ENCODE measurements around the gene DMD. TPM values are rescaled to one million over a fixed set of nuclear protein-coding genes. Genes with fewer than 3 reads are reported as not detected.

DMD gene
- polyA plus RNA-seq, 2 of the 4 experiments (the other 2 are of a cell fraction) = 0.03 TPM; not detected in 1

DNA sequence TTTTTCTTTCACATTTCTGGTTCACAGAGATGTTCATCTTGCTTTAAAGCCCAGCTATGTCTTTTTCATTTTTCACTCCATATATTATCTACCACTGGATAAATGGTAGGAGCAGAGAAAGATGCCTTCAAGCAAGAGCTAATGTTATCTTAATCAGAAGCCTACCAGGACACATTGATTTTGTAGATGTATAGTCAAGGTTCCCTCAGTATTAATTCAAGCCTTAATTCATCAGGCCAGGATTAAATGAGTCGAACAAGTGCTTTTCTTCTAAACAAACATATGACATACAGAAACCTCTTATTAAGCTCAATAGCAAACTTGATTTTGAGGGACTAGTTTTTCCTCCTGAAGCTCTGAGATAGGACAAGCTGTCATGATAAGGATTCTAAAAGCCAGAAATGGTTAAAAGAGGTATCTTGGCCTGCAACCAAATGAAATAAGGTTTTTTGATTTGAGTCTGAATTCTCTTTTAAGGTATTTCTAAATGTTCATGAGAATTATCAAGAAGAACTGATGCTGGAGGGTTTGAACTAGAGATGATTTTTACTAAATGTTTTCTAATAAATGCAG lies 2057.8 kb downstream of the DMD start:
- FAIRE-seq (no peak), DNase-seq (ENCODE audit: low read depth in 1 of 2, low spot score in 1 of 2) (no peak), ATAC-seq (no peak)
- TF ChIP-seq, protein P1, sequence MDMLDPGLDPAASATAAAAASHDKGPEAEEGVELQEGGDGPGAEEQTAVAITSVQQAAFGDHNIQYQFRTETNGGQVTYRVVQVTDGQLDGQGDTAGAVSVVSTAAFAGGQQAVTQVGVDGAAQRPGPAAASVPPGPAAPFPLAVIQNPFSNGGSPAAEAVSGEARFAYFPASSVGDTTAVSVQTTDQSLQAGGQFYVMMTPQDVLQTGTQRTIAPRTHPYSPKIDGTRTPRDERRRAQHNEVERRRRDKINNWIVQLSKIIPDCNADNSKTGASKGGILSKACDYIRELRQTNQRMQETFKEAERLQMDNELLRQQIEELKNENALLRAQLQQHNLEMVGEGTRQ (IDR thresholded peaks at IDR 0.05) = no peak
- no peak for TF ChIP-seq CEBPB (IDR thresholded peaks at IDR 0.05)
- no peak for TF ChIP-seq EHF (CRISPR knock-in tag; IDR thresholded peaks at IDR 0.05)
- TF ChIP-seq, protein P2, sequence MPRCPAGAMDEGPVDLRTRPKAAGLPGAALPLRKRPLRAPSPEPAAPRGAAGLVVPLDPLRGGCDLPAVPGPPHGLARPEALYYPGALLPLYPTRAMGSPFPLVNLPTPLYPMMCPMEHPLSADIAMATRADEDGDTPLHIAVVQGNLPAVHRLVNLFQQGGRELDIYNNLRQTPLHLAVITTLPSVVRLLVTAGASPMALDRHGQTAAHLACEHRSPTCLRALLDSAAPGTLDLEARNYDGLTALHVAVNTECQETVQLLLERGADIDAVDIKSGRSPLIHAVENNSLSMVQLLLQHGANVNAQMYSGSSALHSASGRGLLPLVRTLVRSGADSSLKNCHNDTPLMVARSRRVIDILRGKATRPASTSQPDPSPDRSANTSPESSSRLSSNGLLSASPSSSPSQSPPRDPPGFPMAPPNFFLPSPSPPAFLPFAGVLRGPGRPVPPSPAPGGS (IDR thresholded peaks at IDR 0.05) = no peak
- TF ChIP-seq HOXA7 (CRISPR knock-in tag; IDR thresholded peaks at IDR 0.05) = no peak
- TF ChIP-seq ZC3H11A (IDR thresholded peaks at IDR 0.05) = no peak
- TF ChIP-seq RFX5 (IDR thresholded peaks at IDR 0.05) = no peak
- TF ChIP-seq RARB (CRISPR knock-in tag; IDR thresholded peaks at IDR 0.05) = no peak
- TF ChIP-seq HEYL (CRISPR knock-in tag; IDR thresholded peaks at IDR 0.05) = no peak
- no peak for TF ChIP-seq RCOR1 (IDR thresholded peaks at IDR 0.05; ENCODE audit: low read depth, low read length)
- no peak for TF ChIP-seq NFE2L2 (conservative IDR thresholded peaks at IDR 0.05; ENCODE audit: low read length)
- Histone ChIP-seq H3K9me3 (no peaks in the 10 kb centered on the region), H3K4me3 (no peak overlapping the region), H3K4me2 (no peak overlapping the region), H3K27ac (no peak overlapping the region), H3K4me1 (no peaks in the 10 kb centered on the region)
- ChIA-PET POLR2A (no interaction called here), CTCF (no interaction called here)
- WGBS (ENCODE audit: missing lambda C conversion rate) = 0% methylated on average over 1 of the region's 1 CpG

DNA sequence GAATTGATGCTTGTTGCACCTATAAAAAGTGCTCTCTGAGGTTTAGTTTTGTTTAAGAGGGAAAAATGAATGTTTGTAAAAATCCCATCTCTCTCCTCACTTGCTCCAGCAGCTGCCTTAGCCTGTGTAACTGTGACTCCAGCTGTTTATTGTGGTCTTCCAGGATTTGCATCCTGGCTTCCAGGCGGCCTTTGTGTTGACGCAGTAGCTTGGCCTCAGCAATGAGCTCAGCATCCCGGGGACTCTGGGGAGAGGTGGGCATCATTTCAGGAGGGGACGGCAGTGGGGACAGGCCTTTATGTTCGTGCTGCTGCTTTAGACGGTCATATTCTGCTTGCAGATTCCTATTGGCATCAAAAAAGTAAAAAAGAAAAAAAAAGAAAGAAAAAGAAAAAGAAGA lies 2064.2 kb downstream of the DMD start:
- 17% methylated on average over 5 of the region's 6 CpGs for WGBS (ENCODE audit: missing lambda C conversion rate)
- no peaks in the 10 kb centered on the region for H3K4me1 ChIP-seq
- no peak overlapping the region for H3K27ac ChIP-seq
- no peak for DNase-seq (ENCODE audit: low read depth in 1 of 2, low spot score in 1 of 2)
- no peak for FAIRE-seq
- no peak overlapping the region for H3K4me3 ChIP-seq
- no peak for TF ChIP-seq PHF8 (IDR thresholded peaks at IDR 0.05; ENCODE audit: borderline replicate concordance, low read depth)
- no peak for TF ChIP-seq HOXA7 (CRISPR knock-in tag; IDR thresholded peaks at IDR 0.05)
- no peak for TF ChIP-seq KDM1A (IDR thresholded peaks at IDR 0.05; ENCODE audit: low read depth)
- TF ChIP-seq NR3C1 (IDR thresholded peaks at IDR 0.05) = no peak
- TF ChIP-seq CHD4 (IDR thresholded peaks at IDR 0.05; ENCODE audit: borderline replicate concordance) = no peak
- no peak for TF ChIP-seq CEBPB (IDR thresholded peaks at IDR 0.05)
- no peak for TF ChIP-seq CBX8 (IDR thresholded peaks at IDR 0.05)
- no peak for TF ChIP-seq CHD2 (IDR thresholded peaks at IDR 0.05; ENCODE audit: low read length, partially characterized antibody)
- TF ChIP-seq HOXB5 (CRISPR knock-in tag; IDR thresholded peaks at IDR 0.05) = no peak
- TF ChIP-seq FOSL2 (IDR thresholded peaks at IDR 0.05) = no peak
- TF ChIP-seq FOSL2 (CRISPR knock-in tag; IDR thresholded peaks at IDR 0.05) = no peak
- TF ChIP-seq RNF2 (IDR thresholded peaks at IDR 0.05; ENCODE audit: borderline replicate concordance, low read depth) = no peak
- no peak for TF ChIP-seq RFX5 (IDR thresholded peaks at IDR 0.05)
- no peak for TF ChIP-seq EHF (CRISPR knock-in tag; IDR thresholded peaks at IDR 0.05)
- no peak for TF ChIP-seq POLR2A (IDR thresholded peaks at IDR 0.05; ENCODE audit: low read length)
- no peak for TF ChIP-seq NPAS2 (CRISPR knock-in tag; IDR thresholded peaks at IDR 0.05; ENCODE audit: borderline replicate concordance)
- no peak overlapping the region for H3K4me2 ChIP-seq
- ATAC-seq = no peak
- H3K9me3 ChIP-seq = no peaks in the 10 kb centered on the region
- POLR2A ChIA-PET = no interaction called here
- CTCF ChIA-PET = no interaction called here

DNA sequence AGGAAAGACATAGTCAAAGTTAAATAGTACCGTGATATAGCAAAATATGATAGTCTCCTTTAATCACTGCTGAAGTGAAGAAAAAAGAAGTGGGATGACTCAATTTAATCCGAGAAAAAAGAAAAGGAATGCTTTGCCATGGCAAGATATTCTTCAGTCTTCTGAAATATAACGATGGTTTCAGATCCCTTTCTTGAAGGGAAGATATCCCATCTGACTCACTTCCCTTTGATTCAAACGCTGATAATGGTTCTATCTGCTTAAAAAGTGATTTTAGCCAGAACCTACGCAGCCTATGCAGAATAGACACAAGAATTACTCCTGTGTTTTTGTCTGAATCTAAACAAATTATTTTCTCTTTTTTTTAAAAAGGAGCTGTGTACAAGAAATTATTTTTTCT lies 2071.4 kb downstream of the DMD start:
- 9% methylated on average over 5 of the region's 5 CpGs for WGBS (ENCODE audit: missing lambda C conversion rate)
- Histone ChIP-seq H3K4me3 (no peak overlapping the region), H3K27ac (no peak overlapping the region), H3K9me3 (no peaks in the 10 kb centered on the region), H3K4me1 (no peaks in the 10 kb centered on the region), H3K4me2 (no peak overlapping the region)
- ChIA-PET POLR2A (no interaction called here), CTCF (interaction anchor here (0.6 kb wide), 1 partner anchor 119 kb away, joined by 3 read pairs; no protein-coding TSS in a partner anchor)
- ATAC-seq (no peak), DNase-seq (ENCODE audit: low read depth in 1 of 2, low spot score in 1 of 2) (no peak), FAIRE-seq (no peak)
- no peak for TF ChIP-seq JUN (IDR thresholded peaks at IDR 0.05)
- no peak for TF ChIP-seq POLR2A (IDR thresholded peaks at IDR 0.05; ENCODE audit: low read length)
- TF ChIP-seq, protein P3, sequence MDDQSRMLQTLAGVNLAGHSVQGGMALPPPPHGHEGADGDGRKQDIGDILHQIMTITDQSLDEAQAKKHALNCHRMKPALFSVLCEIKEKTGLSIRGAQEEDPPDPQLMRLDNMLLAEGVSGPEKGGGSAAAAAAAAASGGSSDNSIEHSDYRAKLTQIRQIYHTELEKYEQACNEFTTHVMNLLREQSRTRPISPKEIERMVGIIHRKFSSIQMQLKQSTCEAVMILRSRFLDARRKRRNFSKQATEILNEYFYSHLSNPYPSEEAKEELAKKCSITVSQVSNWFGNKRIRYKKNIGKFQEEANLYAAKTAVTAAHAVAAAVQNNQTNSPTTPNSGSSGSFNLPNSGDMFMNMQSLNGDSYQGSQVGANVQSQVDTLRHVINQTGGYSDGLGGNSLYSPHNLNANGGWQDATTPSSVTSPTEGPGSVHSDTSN (IDR thresholded peaks at IDR 0.05) = no peak
- no peak for TF ChIP-seq POLR2AphosphoS2 (conservative IDR thresholded peaks at IDR 0.05; ENCODE audit: low read length)
- TF ChIP-seq, protein P4, sequence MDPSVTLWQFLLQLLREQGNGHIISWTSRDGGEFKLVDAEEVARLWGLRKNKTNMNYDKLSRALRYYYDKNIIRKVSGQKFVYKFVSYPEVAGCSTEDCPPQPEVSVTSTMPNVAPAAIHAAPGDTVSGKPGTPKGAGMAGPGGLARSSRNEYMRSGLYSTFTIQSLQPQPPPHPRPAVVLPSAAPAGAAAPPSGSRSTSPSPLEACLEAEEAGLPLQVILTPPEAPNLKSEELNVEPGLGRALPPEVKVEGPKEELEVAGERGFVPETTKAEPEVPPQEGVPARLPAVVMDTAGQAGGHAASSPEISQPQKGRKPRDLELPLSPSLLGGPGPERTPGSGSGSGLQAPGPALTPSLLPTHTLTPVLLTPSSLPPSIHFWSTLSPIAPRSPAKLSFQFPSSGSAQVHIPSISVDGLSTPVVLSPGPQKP (IDR thresholded peaks at IDR 0.05; ENCODE audit: low read depth, low read length) = no peak
- TF ChIP-seq, protein P5, sequence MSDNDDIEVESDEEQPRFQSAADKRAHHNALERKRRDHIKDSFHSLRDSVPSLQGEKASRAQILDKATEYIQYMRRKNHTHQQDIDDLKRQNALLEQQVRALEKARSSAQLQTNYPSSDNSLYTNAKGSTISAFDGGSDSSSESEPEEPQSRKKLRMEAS (IDR thresholded peaks at IDR 0.05) = no peak
- TF ChIP-seq, protein P6, sequence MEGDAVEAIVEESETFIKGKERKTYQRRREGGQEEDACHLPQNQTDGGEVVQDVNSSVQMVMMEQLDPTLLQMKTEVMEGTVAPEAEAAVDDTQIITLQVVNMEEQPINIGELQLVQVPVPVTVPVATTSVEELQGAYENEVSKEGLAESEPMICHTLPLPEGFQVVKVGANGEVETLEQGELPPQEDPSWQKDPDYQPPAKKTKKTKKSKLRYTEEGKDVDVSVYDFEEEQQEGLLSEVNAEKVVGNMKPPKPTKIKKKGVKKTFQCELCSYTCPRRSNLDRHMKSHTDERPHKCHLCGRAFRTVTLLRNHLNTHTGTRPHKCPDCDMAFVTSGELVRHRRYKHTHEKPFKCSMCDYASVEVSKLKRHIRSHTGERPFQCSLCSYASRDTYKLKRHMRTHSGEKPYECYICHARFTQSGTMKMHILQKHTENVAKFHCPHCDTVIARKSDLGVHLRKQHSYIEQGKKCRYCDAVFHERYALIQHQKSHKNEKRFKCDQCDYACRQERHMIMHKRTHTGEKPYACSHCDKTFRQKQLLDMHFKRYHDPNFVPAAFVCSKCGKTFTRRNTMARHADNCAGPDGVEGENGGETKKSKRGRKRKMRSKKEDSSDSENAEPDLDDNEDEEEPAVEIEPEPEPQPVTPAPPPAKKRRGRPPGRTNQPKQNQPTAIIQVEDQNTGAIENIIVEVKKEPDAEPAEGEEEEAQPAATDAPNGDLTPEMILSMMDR (IDR thresholded peaks at IDR 0.05) = no peak
- TF ChIP-seq FOXS1 (CRISPR knock-in tag; IDR thresholded peaks at IDR 0.05) = no peak
- no peak for TF ChIP-seq TP53 (CRISPR knock-in tag; IDR thresholded peaks at IDR 0.05)
- TF ChIP-seq NR3C1 (IDR thresholded peaks at IDR 0.05) = no peak
- TF ChIP-seq TFCP2L1 (CRISPR knock-in tag; IDR thresholded peaks at IDR 0.05) = no peak

All from A549 (cell line).